Measurements from ENCODE around the gene HES7.
"Not testable (repeated sequence)": the region's sequence is repeated elsewhere in the genome, so short reads cannot be mapped to it uniquely, and the experiment has no call there.

GRCh38 chr17:8077939-8078338, 46.0 kb downstream of the HES7 start:
- TF ChIP-seq CTCF (IDR thresholded peaks at IDR 0.05); POLR2AphosphoS5 (IDR thresholded peaks at IDR 0.05); EP300 (IDR thresholded peaks at IDR 0.05); POLR2A (IDR thresholded peaks at IDR 0.05; ENCODE audit: low read depth): not testable (repeated sequence)

Measured in esophagus muscularis mucosa (tissue), 4 donors.